ENCODE data around the gene RSPO3.
"Not testable (repeated sequence)": the region's sequence is repeated elsewhere in the genome, so short reads cannot be mapped to it uniquely, and the experiment has no call there.

The RSPO3 gene, protein sequence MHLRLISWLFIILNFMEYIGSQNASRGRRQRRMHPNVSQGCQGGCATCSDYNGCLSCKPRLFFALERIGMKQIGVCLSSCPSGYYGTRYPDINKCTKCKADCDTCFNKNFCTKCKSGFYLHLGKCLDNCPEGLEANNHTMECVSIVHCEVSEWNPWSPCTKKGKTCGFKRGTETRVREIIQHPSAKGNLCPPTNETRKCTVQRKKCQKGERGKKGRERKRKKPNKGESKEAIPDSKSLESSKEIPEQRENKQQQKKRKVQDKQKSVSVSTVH

DNA sequence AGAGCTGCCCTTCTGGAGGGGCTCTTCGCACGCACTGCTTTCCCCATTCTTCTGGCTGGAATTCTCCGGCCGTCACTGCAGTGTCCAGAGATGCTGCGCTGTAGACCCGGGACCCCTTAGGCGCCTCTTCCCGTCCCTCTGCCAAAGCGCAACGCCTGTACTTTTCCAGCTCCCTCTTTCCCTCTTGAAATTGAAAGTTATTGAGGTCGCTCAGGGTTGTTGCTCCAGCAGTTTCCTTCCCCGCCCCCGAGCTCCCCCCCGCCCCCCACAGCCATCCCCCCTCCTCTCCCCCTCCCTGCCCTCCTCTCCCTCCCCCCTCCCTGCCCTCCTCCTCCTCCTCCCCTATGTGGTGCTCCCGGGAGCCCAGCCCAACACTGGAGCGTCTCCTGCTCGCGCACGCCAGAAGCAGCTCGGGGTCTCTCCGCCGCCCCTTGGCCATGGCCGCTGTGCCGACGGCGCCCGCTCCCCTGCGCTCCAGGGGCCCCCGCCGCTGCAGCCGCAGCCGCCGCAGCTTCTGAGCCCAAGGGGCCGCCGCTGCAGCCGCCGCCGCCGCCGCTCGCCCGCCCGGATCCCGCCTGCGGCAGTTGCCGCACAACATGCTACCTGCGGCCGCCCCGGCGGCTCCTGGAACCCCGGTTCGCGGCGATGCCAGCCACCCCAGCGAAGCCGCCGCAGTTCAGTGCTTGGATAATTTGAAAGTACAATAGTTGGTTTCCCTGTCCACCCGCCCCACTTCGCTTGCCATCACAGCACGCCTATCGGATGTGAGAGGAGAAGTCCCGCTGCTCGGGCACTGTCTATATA, at the start of gene RSPO3:
Gene RSPO3, plus strand, starts transcription at position 374 of the 804 bp plus-strand sequence. CDS start 522 bp downstream, outside the sequence.
- no peak for DNase-seq

DNA sequence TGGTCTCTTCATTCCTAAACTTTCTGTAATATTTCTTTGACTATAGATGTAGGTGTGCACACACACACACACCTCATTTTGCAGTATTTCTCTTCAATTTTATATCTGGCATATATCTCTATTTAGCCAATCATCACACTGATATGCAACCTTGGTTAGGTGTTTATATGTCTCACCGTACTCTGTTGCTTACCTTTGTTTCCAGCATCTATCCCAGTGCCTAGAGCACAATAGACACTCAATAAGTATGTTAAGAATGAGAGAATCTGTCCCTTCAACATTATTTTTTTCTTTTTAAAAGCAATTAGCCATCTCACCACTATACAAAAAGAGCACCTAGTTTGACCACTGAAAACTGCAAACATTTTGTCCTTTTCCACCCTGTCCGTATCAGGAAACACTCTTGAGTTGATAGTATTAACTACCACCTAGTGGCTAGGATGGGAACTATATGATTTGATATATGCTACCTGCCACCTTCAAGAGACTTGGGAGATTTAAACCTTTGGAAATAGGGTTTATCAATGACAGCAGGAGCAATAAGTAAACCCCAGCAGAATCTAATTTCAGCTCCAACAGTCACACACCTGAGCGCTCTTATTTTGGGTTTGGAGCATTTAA, 48.7 kb upstream of the RSPO3 start:
- no peak for DNase-seq

DNA sequence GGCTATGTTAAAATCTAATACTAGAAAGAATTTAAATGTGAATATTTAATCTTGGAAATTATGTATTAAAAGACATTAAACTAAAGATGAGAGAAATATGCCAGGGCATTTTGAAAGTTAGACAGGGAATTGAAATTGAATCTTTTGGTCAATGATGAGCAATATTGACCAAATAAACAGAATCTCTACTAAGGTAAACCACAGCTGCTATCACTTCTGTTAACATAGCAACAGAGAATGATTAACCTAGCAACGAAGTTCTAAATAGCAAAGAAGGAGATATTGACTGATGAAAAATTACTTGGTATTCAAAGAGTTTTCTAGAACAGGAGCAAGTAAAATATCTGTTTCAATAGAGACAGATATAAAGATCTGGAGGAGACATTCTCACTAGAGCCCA, 45.2 kb upstream of the RSPO3 start:
- no peak for DNase-seq

DNA sequence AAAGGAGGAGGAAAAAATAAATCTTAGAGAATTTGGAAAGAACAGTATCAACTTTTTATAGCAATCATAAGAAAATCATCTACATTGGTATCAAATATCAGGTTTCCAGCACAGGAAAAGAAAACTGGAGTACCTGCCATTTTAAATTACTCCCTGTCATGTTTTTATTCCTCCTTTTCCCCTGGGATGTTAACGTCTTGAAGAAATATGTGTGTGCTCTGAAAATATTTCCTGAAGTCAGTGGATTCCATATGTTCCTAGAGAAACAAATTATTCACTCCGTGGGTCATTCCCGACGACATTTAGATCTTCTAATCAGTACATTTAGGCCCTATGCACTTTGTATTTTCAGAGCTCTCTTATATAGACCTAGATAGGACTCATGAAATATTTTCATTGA, 42.0 kb upstream of the RSPO3 start:
- no peak for DNase-seq

DNA sequence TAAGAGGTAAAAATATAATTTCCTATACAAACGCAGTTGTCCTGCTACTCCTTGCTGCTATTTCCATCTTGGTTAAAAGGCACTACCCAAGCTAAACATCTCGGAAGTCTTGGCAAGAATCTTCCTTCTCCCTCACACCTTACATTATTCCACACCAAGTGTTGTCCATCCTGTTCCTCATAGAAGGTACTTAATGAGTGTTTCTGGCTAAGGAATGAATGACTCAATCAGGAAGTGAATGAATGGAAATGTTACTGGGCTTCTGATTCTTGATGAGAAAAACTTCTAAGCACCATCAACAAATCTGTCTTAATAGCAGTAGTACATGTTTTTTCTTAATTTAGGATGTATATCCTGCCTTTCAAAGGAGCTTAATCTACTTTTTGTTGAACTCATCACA, 40.6 kb upstream of the RSPO3 start:
- DNase-seq, result no peak

DNA sequence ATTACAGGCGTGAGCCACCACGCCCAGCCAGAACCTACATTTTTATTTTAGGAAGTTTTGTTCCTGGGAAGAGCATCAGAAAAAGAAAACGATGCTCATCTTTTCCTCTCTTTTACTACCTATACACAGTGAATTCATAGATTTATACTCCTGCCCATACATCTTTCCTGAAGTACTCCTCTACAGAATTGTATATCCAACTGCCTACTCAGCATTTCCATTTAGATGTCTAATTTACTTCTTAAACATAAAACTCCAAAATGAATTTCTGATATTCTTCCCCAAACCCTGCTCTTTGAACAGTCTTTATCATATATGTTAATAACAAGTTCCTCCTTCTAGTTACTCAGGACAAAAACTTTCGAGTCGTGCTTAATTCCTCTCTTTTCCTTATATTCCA, 39.8 kb upstream of the RSPO3 start:
- no peak for DNase-seq

DNA sequence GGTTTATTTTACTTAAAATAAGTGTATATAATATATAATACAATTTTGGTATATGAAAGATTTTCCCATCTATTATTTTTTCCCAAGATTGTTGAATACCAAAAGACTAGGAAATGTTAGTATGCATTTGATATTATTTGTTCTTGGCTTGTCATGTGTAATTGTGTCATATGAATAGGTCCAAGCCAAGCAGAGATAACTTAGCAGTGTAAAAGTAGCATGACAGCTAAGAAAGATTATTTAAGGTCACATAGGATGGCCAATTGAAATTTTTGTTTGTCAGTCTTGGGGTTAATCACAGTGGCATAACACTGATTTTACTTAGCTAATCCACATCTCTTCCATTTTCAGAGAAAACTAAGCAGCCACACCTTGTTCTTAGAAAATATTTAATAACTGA, 38.8 kb upstream of the RSPO3 start:
- DNase-seq, result no peak

DNA sequence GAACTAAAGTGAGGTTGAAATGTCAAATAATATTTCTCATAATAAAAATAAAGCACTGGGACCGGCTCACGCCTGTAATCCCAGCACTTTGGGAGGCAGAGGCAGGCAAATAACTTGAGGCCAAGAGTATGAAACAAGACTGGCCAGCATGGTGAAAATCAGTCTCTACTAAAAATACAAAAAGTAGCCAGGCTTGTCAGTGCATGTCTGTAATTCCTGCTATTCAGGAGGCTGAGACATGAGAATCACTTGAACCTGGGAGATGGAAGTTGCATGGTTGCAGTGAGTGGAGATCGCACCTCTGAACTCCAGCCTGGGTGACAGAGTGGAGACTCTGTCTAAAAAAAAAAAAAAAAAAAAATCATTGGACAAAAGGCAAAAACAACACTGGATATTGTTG, 38.4 kb upstream of the RSPO3 start:
- DNase-seq, result no peak

DNA sequence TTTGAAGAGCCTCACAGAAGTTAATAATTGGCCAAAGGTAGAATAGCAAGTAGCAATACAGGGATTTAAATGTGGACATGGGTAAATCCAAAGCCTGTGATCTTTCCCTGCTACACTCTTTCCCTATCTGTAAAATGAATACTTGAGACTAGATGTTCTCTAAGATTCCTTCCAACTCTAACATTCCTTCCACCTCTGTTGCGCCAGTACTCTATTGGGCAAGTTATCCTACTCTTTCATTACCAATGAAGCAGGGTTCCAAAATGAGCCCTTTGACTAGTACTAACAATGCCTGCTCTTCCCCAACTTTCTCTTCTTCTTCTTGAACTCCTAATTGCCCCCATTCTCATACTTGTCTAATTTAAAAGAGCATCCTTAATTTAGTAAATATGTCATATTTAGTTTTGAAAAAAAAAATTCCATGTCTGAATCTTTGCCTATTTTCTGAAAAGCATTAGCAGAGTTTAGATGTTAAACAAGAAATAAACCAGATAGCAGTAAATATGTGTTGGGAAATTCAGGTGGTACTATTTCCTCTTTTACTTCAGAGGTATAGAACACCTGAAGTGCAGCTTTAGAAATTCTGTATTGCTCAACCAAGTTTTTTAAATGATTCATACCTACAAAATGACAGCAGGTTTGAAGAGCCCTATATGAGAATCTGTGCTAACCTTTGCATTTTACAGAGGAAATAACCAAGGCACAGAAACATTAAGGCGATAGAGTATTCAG, 35.1 kb upstream of the RSPO3 start:
- DNase-seq, result no peak

DNA sequence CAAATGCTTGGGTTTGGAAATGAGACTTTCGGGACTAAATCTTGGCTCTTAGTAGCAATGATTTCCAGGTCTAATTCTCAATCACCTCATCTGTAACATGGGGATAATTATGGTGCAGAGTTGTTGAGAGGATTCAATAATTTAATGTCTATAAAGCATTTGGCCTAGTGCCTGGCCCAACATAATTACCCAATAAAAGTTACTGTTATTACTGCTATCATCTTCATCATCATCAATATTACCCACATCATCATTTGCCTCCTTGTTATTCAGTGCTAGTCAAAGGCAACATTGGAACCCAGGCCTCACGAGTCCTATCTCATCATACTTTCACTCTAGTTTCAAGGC, 34.5 kb upstream of the RSPO3 start:
- no peak for DNase-seq

DNA sequence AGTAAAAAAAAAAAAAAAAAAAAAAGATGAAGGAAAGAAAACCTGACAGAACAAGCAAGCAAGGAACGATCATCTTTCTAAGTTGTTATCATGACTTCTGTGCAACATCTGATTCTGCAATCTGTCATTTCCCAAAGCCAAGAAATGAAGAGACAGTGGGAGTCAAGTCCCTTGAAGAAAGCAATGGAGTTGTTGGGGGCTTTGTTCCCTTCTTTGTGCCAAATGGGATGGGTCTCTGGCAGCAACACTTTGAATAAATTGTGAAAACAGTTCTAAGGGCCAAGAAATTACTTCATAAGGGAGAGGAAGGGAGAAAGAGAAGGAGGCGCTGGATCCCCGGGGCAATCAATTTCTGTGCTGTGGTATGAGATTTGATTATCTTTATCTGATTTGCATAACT, 33.3 kb upstream of the RSPO3 start:
- no peak for DNase-seq

DNA sequence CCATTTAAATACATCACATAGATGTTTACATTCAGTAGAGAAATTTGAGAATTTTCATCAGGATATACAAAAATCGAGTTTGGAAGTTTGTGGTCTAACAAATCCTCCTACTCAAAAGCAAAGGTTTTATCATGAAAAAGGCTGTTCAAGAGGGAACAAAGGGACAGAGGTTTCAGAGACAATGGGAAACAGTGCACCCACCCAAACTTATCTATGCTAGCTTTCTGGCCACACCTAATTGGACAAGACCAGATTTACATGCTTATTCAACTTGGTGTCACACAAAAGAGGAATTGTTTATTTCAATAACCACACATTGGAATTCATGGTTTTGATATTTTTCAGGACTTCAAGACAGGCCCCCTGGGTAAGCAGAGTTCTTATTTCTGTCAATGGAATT, 28.4 kb upstream of the RSPO3 start:
- no peak for DNase-seq

DNA sequence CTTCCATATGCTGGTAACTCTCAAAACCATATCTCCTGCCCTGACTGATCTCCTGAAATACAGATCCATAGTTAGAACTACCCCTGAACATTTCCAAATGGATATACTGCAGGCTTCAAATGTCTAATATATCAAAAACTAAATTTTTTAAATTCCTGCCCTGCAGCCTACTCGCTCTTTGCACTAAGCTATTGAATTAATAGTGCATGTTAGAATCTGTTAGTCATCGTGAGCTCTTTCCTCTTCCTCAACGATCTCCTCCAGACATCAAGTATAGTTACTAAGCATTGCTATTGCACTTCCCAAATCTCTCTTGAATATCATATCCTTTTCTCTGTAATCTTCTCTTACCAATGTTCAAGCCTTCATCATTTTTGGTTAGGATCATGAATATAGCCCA, 26.0 kb upstream of the RSPO3 start:
- DNase-seq, result no peak

DNA sequence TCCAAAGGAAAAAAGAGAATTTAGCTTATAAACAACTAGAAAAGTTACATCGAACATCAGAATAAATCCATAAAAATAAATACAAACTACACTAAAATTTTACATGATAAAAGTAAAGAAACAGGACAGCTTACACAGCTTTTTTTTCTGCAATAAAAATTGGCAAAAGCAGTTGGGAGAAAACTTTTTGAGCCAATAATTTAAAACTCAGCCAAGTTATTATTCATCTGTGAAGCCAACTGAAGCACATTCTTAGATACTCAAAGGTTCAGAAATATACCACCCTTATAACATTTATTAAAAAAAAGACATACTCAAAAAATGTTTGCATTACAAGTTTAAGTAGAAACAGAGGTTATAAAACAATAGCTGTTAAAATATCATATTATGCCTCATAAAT, 23.7 kb upstream of the RSPO3 start:
- no peak for DNase-seq

DNA sequence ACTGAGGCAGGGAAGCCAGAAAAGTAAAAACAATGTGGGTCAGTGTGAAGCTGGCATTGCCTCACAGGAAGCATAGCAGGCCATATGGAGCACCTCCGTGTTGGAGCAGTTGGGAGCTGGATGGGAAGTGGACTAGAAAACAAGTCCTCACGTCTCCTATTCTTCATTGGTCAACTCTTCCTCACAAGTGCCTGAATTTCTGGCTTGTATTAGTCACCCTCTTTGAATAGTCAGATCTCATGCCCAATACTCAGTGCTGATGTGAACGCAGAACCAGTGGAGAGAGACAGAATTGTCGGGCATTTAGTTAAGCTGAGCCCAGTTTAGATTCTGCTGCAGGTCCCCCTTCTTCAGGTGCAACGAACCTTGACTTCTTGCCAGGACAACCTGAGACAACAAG, 22.3 kb upstream of the RSPO3 start:
- no peak for DNase-seq

DNA sequence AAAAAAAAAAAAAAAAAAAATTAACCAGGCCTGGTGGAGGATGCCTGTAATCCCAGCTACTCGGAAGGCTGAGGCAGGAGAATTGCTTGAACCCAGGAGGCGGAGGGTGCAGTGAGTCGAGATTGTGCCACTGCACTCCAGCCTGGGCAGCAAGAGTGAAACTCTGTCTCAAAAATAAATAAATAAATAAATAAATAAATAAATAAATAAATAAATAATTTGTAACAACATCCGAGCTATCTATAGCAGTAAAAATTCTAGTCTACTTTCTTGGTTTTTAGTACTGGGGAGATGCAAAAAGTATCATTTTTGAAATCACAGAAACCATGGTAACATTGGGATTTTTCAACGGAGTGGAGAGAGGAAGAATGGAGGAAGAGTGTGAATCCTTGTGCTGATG, 21.0 kb upstream of the RSPO3 start:
- DNase-seq, result not testable (repeated sequence)

DNA sequence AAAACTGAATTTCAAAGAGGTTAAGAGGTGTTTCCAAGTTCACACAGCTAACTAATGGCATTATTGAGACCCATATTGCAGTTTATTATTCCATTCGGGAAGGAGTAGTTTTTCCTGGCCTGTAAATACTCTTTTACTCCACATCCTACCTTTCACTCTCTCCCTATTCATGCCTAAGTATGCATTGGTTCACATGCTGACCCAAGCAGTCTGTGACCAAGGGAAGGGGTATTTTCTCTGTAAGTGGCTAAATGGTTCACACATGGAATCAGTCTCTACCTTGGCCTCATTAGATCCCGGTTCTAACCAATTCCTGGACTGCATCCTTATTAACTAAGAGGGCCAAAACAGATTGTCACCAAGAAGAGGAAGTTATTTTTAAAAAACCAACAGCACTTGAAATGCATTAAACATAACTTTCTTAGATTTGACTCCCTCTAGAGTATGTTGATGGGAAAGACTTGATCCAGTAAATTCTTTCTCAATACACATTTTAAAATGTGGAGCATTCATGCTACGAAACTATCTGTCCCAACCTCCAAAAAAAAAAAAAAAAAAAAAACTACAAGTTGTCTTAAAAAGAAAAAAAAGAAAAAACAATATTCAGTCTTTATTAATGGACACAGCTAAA, 17.8 kb upstream of the RSPO3 start:
- no peak for DNase-seq

DNA sequence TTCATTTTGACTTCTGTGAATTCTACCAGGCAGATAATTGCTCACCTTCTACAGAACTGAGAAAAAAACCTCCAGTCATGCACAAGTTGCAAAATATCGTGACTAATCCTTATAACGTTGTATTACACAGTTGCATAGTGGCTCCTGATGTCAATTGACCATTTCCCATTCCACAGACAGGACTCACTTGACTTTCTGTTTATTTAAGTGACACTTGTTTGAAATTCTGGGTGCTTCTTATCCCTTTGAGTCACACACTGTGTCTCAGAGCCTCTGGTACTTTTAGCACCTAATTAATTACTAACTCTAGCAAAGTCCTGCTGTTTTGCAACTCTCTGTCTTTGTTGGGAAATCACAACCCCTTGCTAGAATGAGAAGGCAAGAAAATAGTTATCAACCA, 16.2 kb upstream of the RSPO3 start:
- DNase-seq, result no peak

DNA sequence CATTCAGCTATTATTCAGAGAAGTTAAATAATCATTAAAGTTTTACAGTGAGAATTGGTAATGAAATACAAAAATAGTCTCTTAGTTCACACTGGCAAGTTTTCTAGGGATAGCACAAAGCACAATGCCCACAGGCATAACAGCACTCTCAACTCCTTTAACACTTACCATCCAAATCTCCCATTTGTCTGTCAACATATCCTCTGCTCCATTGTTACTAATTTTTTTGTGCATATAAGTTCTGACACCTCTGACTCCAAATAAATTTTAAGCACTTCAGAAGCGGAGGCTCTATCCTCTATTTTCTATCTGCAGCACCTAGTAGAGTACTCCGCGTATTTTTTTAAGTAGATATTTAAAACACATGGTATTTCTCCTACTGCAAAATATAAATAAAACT, 15.6 kb upstream of the RSPO3 start:
- no peak for DNase-seq

DNA sequence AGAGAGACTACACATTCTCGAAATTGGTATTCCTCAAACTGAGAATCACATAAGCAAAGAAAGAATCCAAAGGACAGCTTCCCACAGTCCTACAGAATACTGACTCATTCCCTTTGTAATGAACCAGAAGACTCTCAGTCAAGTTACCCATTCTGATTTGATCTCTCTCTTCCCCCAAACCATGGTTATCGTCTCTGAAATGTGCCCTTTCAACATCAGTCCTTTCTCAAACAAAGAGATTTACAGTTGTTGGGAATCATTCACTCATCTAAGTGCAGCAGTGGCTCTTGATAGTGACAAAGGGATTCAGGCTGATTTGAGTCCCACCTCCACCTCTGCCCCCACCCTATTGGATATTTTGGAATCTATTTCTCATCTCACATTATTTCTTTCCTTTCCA, 15.0 kb upstream of the RSPO3 start:
- DNase-seq, result no peak

DNA sequence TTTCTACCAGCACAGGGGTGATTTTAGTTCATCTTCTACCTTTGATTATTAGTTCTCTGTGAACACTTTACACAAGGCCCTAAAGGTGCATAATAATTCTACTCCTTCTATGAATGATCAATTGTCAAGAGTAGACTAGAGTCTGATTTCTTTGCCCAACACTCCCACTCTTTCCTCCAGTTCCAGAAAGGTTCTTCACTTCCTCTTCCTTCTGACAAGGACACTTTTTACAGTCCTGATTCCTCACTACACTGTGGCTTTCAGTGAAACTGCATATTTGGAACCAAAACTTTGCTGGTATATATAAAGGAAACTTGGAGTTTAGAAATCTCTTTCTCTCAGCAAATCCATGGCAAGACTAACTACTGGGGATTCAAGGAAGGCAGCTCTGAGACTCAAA, 10.6 kb upstream of the RSPO3 start:
- no peak for DNase-seq

DNA sequence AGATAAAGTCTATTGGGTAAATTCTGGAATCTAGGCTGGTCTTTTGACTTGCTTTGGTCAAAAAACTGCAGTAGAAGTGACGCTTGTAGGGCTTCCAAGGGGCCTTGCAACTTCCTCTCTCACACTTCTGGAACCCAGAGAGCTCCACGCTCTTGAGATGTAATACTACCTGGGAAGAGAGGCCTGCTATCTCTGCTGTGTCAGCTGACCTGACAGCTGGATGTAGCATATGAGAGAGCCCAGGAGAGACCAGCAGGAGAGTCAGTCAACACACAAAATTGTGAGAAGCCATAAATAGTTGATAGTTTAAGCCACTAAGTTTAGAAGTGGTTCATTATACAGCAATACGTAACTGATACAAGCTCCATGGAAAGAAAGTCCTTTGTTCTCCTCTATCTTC, 7.8 kb upstream of the RSPO3 start:
- no peak for DNase-seq

DNA sequence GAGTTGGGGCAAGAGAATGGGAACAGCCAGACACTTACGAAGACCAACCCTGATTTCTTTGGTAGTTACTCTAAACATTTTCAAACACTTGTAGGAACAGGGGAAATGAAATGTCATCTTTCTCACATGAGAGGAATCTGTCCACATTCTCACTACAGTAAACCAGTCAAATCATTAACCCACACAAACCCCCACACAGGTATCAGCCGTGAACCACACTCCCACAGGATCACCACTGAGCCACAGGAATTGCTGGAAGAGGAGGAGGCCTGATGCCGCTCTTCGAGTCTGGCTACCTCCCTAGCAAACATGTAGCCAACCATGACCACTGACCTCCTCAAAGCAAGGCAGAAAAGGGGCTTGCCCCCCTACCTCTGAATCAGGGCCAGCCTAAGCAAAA, 6.9 kb upstream of the RSPO3 start:
- no peak for DNase-seq

Measured in NCI-H2171 (cell line).